ENCODE measurements around the gene RBM10.

GRCh38 chrX:47175588-47175980 is 30.6 kb downstream of the RBM10 start:
- TF ChIP-seq ZNF274 (IDR thresholded peaks at IDR 0.05; ENCODE audit: low read depth, low read length) (no peak), SUZ12 (IDR thresholded peaks at IDR 0.05; ENCODE audit: extremely low read depth, insufficient read depth, insufficient read length) (no peak), YY1 (IDR thresholded peaks at IDR 0.05; ENCODE audit: insufficient read depth, insufficient read length) (no peak)
